ENCODE data around the gene OBSCN. TPM values are rescaled to one million over a fixed set of nuclear protein-coding genes. Genes with fewer than 3 reads are reported as not detected.

The OBSCN gene
- total and polyA plus RNA-seq, 2 donors (not counting 1 experiment from before 2014, with no cell fraction given), result 10.0 to 63.9 TPM

DNA sequence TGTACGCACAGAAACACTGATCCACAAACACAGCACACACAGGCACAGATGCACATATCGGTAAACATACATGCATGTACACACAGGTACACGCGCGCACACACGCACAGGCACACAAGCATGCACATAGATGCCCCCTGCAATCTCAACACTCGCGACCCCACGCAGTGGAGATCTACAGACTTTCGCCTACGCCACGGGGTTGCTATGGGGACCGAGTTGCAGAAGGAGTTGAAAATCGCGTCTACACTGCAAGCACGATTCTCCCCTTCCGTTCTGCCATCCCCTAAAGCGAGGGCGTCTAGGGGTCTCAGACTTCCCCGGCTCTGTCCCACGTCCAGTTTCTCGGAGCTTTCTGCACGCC, 208.0 kb downstream of the OBSCN start:
- TF ChIP-seq, protein P1, sequence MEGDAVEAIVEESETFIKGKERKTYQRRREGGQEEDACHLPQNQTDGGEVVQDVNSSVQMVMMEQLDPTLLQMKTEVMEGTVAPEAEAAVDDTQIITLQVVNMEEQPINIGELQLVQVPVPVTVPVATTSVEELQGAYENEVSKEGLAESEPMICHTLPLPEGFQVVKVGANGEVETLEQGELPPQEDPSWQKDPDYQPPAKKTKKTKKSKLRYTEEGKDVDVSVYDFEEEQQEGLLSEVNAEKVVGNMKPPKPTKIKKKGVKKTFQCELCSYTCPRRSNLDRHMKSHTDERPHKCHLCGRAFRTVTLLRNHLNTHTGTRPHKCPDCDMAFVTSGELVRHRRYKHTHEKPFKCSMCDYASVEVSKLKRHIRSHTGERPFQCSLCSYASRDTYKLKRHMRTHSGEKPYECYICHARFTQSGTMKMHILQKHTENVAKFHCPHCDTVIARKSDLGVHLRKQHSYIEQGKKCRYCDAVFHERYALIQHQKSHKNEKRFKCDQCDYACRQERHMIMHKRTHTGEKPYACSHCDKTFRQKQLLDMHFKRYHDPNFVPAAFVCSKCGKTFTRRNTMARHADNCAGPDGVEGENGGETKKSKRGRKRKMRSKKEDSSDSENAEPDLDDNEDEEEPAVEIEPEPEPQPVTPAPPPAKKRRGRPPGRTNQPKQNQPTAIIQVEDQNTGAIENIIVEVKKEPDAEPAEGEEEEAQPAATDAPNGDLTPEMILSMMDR (IDR thresholded peaks at IDR 0.05), result no peak
- peak; percentile 75 for TF ChIP-seq EZH2 (IDR thresholded peaks at IDR 0.05; ENCODE audit: borderline replicate concordance, insufficient read depth, low read depth, low read length, poor library complexity, severe bottlenecking)
- ATAC-seq (ENCODE audit: low read depth), result no peak
- Mint-ChIP-seq H3K27ac (no peak overlapping the region), H3K4me3 (peak overlapping the region; percentile 78), H3K27me3 (peaks cover 45% of the 10 kb centered on the region), H3K4me1 (peaks cover 16% of the 10 kb centered on the region), H3K9me3 (ENCODE audit: insufficient read depth) (no peaks in the 10 kb centered on the region)
- Histone ChIP-seq H3K4me2 (replicated peaks; ENCODE audit: low read depth, low read length, poor library complexity, severe bottlenecking) (peak overlapping the region; percentile 74), H3K9ac (ENCODE audit: low read length) (peak overlapping the region; percentile 25), H3K27ac (ENCODE audit: low read length in 2 of 2) (no peak overlapping the region), H2AFZ (ENCODE audit: insufficient read depth, low read depth, low read length, poor library complexity, severe bottlenecking) (peak overlapping the region; percentile 20), H3K27me3 (replicated peaks in 1 of 4; ENCODE audit: control extremely low read depth in 1 of 4, control insufficient read depth in 3 of 4, insufficient read depth in 4 of 4, low read length in 3 of 4) (peaks cover 0 to 39% (median 25%) of the 10 kb centered on the region in 4 experiments), H3K9me3 (ENCODE audit: control extremely low read depth in 1 of 3, control insufficient read depth in 2 of 3, insufficient read depth in 1 of 3, low read length in 2 of 3) (peaks cover 0 to 14% (median 0%) of the 10 kb centered on the region in 3 donors), H4K20me1 (ENCODE audit: control insufficient read depth, insufficient read depth, low read length, poor library complexity, severe bottlenecking) (no peaks in the 10 kb centered on the region), H3K79me2 (ENCODE audit: control insufficient read depth, insufficient read depth, low read length) (no peaks in the 10 kb centered on the region), H3K4me1 (ENCODE audit: control insufficient read depth in 2 of 2, insufficient read depth in 2 of 2, low read length in 2 of 2) (peaks cover 17 to 20% of the 10 kb centered on the region in 2 donors), H3K36me3 (replicated peaks in 1 of 2; ENCODE audit: control extremely low read depth in 1 of 2, control insufficient read depth in 1 of 2, extremely low read depth in 1 of 2, insufficient read depth in 2 of 2, low read length in 1 of 2) (no peaks in the 10 kb centered on the region), H3K4me3 (ENCODE audit: control extremely low read depth in 1 of 5, extremely low read depth in 1 of 5, insufficient read depth in 1 of 5, low read depth in 2 of 5, low read length in 4 of 5) (peak overlapping the region in 3 of 5 experiments; percentile 1 to 36 (median 28))
- ChIA-PET POLR2A (interaction anchor here (0.8 kb wide), 1 partner anchor 9 kb away, joined by 6 read pairs; the partner anchor contains the start of gene TRIM11), CTCF (no interaction called here)
- whole genome bisulfite sequencing (ENCODE audit: insufficient coverage), result 28% methylated on average over 23 of the region's 23 CpGs
- DNase-seq, result peak; percentile 27
- intact Hi-C loops (cut with micrococcal nuclease), result no loop called here

DNA sequence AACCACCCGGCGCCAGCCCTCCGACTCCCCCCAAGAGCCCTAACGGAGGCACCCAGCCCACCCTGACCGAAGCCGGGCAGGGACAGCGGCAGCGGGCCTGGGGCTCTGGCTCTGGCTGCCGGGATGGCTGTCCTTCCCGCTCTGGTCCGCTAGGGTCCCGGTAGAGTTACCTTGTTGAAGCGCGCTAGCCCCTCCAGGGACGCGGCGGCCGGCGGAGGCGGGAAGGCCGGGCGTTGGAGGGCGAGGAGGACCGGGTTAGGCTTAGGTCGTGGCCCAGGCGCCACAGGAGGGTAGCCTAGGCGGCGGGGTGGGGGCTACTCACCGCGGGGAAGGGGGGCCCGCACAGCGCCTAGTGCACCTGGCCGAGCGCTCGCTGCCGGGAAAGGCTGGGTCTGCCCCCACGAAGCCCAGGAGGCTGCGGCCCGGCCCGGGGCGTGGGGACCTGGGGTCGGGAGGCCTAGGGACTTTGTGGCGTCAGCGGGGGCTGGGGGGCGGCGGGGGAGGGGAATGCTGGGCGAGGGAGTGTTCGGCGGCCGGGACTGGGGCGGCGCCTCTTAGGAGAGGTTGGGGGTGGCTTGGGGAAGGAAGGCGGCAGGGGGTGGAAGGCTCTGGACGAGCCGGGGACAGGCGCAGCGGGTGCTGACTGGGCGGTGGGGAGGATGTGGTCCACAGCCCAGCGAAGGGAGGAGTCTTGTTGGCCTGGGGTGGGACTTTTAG, 208.5 kb downstream of the OBSCN start, which contains the start of gene TRIM17:
Gene TRIM17 (minus strand): TSS at position 645 of the 717 bp plus-strand sequence. CDS start 1,789 bp downstream, outside the sequence.
- H3K27me3 Mint-ChIP-seq, result peaks cover 50% of the 10 kb centered on the region
- Histone ChIP-seq H4K20me1 (ENCODE audit: control insufficient read depth, insufficient read depth, low read length, poor library complexity, severe bottlenecking) (no peaks in the 10 kb centered on the region), H3K9me3 (ENCODE audit: control extremely low read depth in 1 of 3, control insufficient read depth in 2 of 3, insufficient read depth in 1 of 3, low read length in 2 of 3) (peaks cover 0 to 14% (median 0%) of the 10 kb centered on the region in 3 donors), H3K4me2 (replicated peaks; ENCODE audit: low read depth, low read length, poor library complexity, severe bottlenecking) (peak within 1 kb of the TSS; percentile 74), H3K9ac (ENCODE audit: low read length) (peak within 1 kb of the TSS; percentile 25), H3K36me3 (replicated peaks in 1 of 2; ENCODE audit: control extremely low read depth in 1 of 2, control insufficient read depth in 1 of 2, extremely low read depth in 1 of 2, insufficient read depth in 2 of 2, low read length in 1 of 2) (no peaks in the 10 kb centered on the region), H3K27ac (ENCODE audit: low read length in 2 of 2) (no peak within 1 kb of the TSS), H3K4me1 (ENCODE audit: control insufficient read depth in 2 of 2, insufficient read depth in 2 of 2, low read length in 2 of 2) (peaks cover 17 to 20% of the 10 kb centered on the region in 2 donors), H3K79me2 (ENCODE audit: control insufficient read depth, insufficient read depth, low read length) (no peaks in the 10 kb centered on the region), H2AFZ (ENCODE audit: insufficient read depth, low read depth, low read length, poor library complexity, severe bottlenecking) (peak within 1 kb of the TSS; percentile 20), H3K4me3 (ENCODE audit: control extremely low read depth in 1 of 5, extremely low read depth in 1 of 5, insufficient read depth in 1 of 5, low read depth in 2 of 5, low read length in 4 of 5) (peak within 1 kb of the TSS in 3 of 5 experiments; percentile 1 to 36 (median 28)), H3K27me3 (replicated peaks in 1 of 4; ENCODE audit: control extremely low read depth in 1 of 4, control insufficient read depth in 3 of 4, insufficient read depth in 4 of 4, low read length in 3 of 4) (peaks cover 0 to 42% (median 25%) of the 10 kb centered on the region in 4 experiments)
- H3K9me3 Mint-ChIP-seq (ENCODE audit: insufficient read depth), result no peaks in the 10 kb centered on the region
- peak; percentile 50 for DNase-seq
- peak; percentile 63 for ATAC-seq (ENCODE audit: low read depth)
- POLR2A ChIA-PET, result no interaction called here
- WGBS (ENCODE audit: insufficient coverage), result 3% methylated on average over 58 of the region's 59 CpGs
- intact Hi-C loops (cut with micrococcal nuclease), result no loop called here
- CTCF ChIA-PET, result no interaction called here
- peak; percentile 30 for TF ChIP-seq EZH2 (IDR thresholded peaks at IDR 0.05; ENCODE audit: borderline replicate concordance, insufficient read depth, low read depth, low read length, poor library complexity, severe bottlenecking)
- TF ChIP-seq, protein P1 (IDR thresholded peaks at IDR 0.05), result peak; percentile 41
- peak within 1 kb of the TSS; percentile 78 for H3K4me3 Mint-ChIP-seq
- no peak within 1 kb of the TSS for H3K27ac Mint-ChIP-seq
- peaks cover 16% of the 10 kb centered on the region for H3K4me1 Mint-ChIP-seq
